Raji (cell line): Measurements from ENCODE around the gene DDA1.

Source experiments
- POLR2A ChIP-seq: IDR thresholded peaks from 2 replicates; pipeline ENCODE4 v1.6.1; 2011; ENCODE audit warnings: low read depth, low read length, control low read depth; ENCODE audit not compliant: insufficient read depth

DDA1 gene

GRCh38 chr19:17328517-17329365, 19.4 kb downstream of the DDA1 start:
- no peak for TF ChIP-seq POLR2A

GRCh38 chr19:17329366-17330261, 20.3 kb downstream of the DDA1 start:
- TF ChIP-seq POLR2A = no peak

- no peak for TF ChIP-seq POLR2A
Observed at GRCh38 chr19:17330262-17331044, 21.1 kb downstream of the DDA1 start.

GRCh38 chr19:17331045-17331558, 21.7 kb downstream of the DDA1 start:
- TF ChIP-seq POLR2A = no peak

- no peak for TF ChIP-seq POLR2A
Observed at GRCh38 chr19:17332360-17332676, 23.0 kb downstream of the DDA1 start.

GRCh38 chr19:17332677-17333581, 23.6 kb downstream of the DDA1 start:
- TF ChIP-seq POLR2A = no peak

GRCh38 chr19:17333611-17334413, 24.4 kb downstream of the DDA1 start:
- TF ChIP-seq POLR2A = peak; percentile 32; the same call in 1 of the 2 replicates

GRCh38 chr19:17334414-17335409, 25.3 kb downstream of the DDA1 start, which contains the start of gene ANO8:
TSS of gene ANO8 (minus strand) at chr19:17334855. CDS start at chr19:17334670, 185 bp downstream.
- peak; percentile 46; the same call in 1 of the 2 replicates for TF ChIP-seq POLR2A

GRCh38 chr19:17335575-17335974, 26.2 kb downstream of the DDA1 start:
- no peak for TF ChIP-seq POLR2A

- TF ChIP-seq POLR2A = peak; percentile 86
Observed at GRCh38 chr19:17336872-17337674, 27.7 kb downstream of the DDA1 start, which contains the start of gene GTPBP3. TSS of gene GTPBP3 (plus strand) at chr19:17337553. CDS start at chr19:17337612, 59 bp downstream.
